ENCODE measurements around the gene CPEB3.

The CPEB3 gene

GRCh38 chr10:92316610-92317009 is 25.7 kb upstream of the CPEB3 start:
- no peak for TF ChIP-seq CTCF (IDR thresholded peaks at IDR 0.05)
- H3K9me3 ChIP-seq, result no peaks in the 10 kb centered on the region
- peaks cover 19% of the 10 kb centered on the region for H3K36me3 ChIP-seq
- H3K4me3 ChIP-seq (ENCODE audit: low read depth in 1 of 2, low read length in 1 of 2), result no peak overlapping the region
- H3K27ac ChIP-seq, result no peak overlapping the region
- H3K27me3 ChIP-seq, result no peaks in the 10 kb centered on the region
- no peaks in the 10 kb centered on the region for H3K4me1 ChIP-seq (ENCODE audit: control insufficient read depth in 1 of 2, insufficient read depth in 1 of 2, low read depth in 1 of 2, low read length in 1 of 2)

GRCh38 chr10:92313750-92314149 is 22.9 kb upstream of the CPEB3 start:
- no peaks in the 10 kb centered on the region for H3K27me3 ChIP-seq
- peaks cover 27% of the 10 kb centered on the region for H3K36me3 ChIP-seq
- H3K27ac ChIP-seq, result no peak overlapping the region
- H3K4me1 ChIP-seq (ENCODE audit: control insufficient read depth in 1 of 2, insufficient read depth in 1 of 2, low read depth in 1 of 2, low read length in 1 of 2), result no peaks in the 10 kb centered on the region
- TF ChIP-seq CTCF (IDR thresholded peaks at IDR 0.05), result no peak
- no peak overlapping the region for H3K4me3 ChIP-seq (ENCODE audit: low read depth in 1 of 2, low read length in 1 of 2)
- no peaks in the 10 kb centered on the region for H3K9me3 ChIP-seq

GRCh38 chr10:92309272-92309671 is 18.4 kb upstream of the CPEB3 start:
- no peaks in the 10 kb centered on the region for H3K9me3 ChIP-seq
- no peak overlapping the region for H3K27ac ChIP-seq
- H3K36me3 ChIP-seq, result peaks cover 22% of the 10 kb centered on the region
- no peaks in the 10 kb centered on the region for H3K4me1 ChIP-seq (ENCODE audit: control insufficient read depth in 1 of 2, insufficient read depth in 1 of 2, low read depth in 1 of 2, low read length in 1 of 2)
- TF ChIP-seq CTCF (IDR thresholded peaks at IDR 0.05), result no peak
- H3K4me3 ChIP-seq (ENCODE audit: low read depth in 1 of 2, low read length in 1 of 2), result no peak overlapping the region
- no peaks in the 10 kb centered on the region for H3K27me3 ChIP-seq

- TF ChIP-seq CTCF (IDR thresholded peaks at IDR 0.05), result no peak
- Histone ChIP-seq H3K4me3 (ENCODE audit: low read depth in 1 of 2, low read length in 1 of 2) (no peak overlapping the region), H3K36me3 (peaks cover 10% of the 10 kb centered on the region), H3K27me3 (no peaks in the 10 kb centered on the region), H3K27ac (no peak overlapping the region), H3K4me1 (ENCODE audit: control insufficient read depth in 1 of 2, insufficient read depth in 1 of 2, low read depth in 1 of 2, low read length in 1 of 2) (no peaks in the 10 kb centered on the region), H3K9me3 (no peaks in the 10 kb centered on the region)
Measured at GRCh38 chr10:92305133-92306072, 14.5 kb upstream of the CPEB3 start.

- TF ChIP-seq CTCF (IDR thresholded peaks at IDR 0.05), result no peak
- Histone ChIP-seq H3K9me3 (no peaks in the 10 kb centered on the region), H3K27ac (no peak overlapping the region), H3K36me3 (peaks cover 10% of the 10 kb centered on the region), H3K4me3 (ENCODE audit: low read depth in 1 of 2, low read length in 1 of 2) (no peak overlapping the region), H3K4me1 (ENCODE audit: control insufficient read depth in 1 of 2, insufficient read depth in 1 of 2, low read depth in 1 of 2, low read length in 1 of 2) (no peaks in the 10 kb centered on the region), H3K27me3 (no peaks in the 10 kb centered on the region)
Measured at GRCh38 chr10:92304061-92304460, 13.2 kb upstream of the CPEB3 start.

Data from neutrophil (primary cell).